Inflammatory macrophage (primary cell): Measurements from ENCODE around the gene OGT.
A peak's percentile ranks its signal among the peaks of the same experiment; 100 is the strongest.
"Not testable (repeated sequence)": the region's sequence is repeated elsewhere in the genome, so short reads cannot be mapped to it uniquely, and the experiment has no call there.

Experiments used
- DNase-seq, 2 donors: peaks; one replicate each; pipeline ENCODE4 v3.0.0-alpha.2; 2020 to 2022

Gene OGT

DNA sequence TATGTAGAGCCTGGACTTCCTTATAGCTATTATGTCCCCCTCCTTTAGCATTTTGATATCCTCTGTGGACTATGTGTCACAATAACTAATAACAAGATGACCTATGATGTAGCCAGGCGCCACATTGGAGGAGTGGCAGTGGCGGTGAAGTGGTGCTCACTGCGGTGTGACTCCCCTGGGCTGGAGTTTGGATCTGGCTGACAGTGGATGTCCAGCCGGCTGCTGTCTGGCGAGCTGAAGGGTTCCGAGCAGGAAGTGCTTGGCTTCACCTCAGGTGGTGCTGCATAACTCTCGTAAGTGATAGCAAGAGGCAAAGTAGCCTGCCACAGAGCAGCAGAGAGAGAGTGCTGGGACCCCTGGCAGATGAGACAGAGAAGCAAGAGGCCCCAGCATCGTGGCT is 60.3 kb downstream of the OGT start:
- not testable (repeated sequence) for DNase-seq

DNA sequence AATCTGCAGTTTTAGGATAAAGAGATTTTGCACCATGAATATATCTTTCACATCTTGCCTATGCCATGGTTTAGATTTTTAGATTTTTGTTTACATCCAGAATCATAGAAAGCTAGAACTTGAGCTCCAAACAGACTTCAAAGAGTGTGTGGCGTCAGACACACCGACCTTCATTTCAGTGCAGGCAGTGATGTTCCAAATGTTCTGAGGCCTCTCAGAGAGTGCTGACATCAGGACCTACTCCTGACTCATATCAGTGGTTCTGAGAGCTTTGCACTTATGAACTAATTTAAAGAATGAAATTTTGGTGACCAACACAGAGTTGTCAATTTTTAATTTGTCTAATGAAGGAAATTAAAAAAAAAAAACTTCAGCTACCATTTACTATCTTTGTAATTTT is 67.1 kb downstream of the OGT start:
- DNase-seq: no peak

DNA sequence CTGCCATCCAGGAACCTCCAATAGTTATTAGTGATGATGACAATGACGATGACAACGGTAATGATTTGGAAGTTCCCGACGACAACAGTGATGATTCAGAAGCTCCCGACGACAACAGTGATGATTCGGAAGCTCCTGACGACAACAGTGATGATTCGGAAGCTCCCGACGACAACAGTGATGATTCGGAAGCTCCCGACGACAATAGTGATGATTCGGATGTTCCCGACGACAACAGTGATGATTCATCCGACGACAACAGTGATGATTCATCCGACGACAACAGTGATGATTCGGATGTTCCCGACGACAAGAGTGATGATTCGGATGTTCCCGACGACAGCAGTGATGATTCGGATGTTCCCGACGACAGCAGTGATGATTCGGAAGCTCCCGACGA is 70.7 kb downstream of the OGT start:
- no peak for DNase-seq

DNA sequence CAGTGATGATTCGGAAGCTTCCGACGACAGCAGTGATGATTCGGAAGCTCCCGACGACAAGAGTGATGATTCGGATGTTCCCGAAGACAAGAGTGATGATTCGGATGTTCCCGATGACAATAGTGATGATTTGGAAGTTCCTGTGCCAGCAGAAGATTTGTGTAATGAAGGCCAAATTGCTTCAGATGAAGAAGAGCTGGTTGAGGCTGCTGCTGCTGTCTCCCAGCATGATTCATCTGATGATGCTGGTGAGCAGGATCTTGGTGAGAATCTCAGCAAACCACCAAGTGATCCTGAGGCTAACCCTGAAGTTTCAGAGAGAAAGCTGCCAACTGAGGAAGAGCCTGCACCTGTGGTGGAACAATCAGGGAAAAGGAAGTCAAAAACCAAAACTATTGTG is 71.2 kb downstream of the OGT start:
- DNase-seq: no peak

DNA sequence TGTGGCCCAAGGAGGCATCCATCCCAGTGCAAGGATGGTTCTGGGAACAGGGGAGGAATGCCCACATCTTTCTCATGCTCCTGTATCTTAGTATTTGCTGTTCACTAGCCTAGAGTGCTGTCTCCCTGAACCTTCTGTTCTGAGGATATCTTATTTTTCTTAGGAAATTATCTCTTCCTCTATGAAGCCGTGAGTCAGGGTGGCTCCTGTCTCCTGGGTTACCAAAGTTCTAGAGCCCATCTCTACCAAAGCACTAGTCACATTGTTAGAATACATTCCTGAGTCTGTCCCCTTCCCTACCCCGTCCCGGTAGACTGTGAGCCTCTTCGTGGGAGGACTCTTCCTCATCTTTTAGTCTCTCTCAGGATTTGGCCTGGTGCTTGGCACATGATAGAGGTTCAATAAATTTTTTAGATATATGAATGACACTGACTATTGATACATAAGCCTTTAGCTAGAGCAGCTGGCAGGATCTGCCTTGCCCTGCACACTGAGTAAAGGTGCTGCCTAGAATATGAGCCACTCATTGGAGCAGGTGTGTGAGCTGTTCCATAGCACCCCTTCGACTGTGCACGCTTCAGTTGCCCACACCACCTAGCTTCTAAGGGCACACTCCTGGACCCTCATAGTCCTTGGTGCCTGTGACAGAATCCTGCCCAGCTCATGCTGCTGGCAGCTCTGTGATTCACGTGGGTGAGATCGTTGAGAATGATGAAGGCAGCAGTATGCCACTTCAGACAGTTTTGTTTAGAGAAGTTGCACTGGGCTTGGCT is 72.1 kb downstream of the OGT start:
- DNase-seq: no peak

DNA sequence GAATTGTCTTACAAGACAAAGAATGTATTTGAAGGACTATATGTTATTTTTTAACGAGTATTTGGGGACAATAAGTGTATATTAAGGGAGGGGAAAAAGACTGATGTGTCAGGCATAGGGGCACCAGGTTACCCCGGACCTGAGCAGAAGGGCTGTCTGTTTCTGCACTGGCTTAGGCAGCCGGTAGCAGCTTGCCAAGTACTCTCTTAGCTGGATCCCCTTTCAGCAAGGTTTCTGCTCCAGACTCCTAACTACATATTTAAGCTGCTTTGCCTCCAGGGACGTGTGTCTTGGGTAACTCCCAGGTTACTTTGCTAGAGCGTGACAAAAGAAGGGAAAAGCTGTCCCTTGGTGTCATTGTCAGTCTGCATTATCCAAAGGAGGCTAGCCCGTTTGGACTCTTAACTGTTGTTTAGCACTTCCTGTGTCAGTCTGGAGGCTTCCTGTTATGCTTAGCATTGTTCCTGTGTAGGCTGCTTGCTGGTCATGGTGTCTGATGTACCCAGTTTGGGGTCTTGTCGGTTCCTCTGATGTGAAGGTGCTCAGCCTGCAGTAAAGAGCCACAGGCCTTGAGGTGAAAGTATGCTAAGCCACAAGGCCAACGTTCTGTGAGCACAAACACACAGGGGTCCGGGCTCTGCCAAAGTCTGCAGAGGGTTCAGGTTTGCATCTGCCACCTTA is 73.8 kb downstream of the OGT start:
- no peak for DNase-seq

DNA sequence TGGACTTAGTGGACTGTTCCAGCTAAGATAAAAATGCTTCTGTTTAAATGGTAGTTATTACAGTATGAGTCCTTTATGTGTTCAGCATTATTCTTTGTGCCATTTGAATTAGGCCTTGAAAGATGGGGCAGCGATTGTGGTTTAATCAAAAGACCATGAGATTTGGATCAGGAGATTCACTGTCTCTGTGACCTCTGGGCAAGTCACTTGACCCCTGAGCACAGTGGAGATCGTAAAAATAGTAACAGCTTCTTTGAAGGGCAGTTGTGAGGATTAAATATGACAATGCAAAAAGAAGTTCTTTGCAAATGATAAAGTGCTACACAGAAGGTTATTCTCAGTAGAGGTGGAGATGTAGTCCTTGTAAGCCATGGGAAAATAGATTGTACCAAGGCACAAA is 74.6 kb downstream of the OGT start:
- no peak for DNase-seq

DNA sequence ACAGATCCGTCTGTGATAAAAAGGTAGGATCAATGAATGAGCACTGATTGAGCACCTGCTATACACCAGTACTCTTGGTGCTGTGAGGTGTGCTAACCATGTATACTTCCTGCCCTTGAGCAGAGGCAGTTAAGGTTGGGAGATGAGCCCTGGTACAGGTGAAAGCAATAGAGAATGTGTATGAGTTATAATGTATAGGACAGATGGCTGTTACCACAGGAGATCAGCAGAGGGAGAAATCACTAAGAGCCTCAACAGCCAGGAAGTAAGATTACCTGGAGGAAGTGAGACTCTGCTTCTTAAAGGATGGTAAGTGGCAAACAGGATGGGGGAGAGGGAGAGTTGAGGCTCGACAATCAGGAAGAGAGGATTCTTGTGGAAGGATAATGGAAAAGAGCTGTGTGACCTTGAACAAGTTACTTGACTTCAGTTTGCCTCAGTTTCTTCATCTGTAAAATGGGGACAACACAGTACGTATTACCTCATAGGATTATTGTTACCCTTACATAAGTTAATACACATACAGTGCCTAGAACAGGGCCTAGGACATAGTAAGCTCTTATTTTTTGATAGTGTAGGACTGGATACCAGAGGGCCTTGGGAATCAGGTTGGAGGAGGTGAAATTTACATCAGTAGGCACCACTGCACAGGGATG is 76.3 kb downstream of the OGT start:
- DNase-seq: no peak

DNA sequence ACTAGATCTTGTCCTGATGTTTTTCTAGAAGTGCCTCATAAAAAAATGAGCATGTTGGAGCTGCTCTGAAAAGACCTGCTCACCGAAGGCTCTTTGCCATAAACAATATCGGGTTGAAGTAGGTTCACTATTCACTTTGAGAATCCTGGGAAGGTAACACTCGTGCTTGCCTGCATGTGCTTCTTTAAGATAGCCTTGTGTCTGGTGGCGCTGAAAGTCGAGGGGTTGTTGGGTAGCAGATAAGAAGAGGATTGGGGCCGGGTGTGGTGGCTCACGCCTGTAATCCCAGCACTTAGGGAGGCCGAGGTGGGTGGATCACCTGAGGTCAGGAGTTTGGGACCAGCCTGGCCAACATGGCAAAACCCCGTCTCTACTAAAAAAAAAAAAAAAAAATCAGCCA is 78.8 kb downstream of the OGT start:
- not testable (repeated sequence) for DNase-seq

DNA sequence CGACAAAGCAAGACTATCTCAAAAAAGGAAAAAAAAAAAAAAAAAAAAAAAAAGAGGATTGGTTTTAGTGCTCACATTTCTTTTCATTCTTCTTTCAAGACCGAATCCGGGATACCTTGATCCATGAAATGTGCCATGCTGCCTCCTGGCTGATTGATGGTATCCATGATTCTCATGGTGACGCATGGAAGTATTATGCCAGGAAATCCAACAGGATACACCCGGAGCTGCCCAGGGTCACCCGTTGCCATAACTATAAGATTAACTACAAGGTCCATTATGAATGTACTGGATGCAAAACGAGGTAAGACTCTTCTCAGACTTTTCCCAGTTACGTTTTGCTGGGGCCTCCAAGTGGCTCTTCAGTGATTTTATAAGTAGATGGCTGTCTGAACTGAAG is 79.4 kb downstream of the OGT start:
- no peak for DNase-seq

DNA sequence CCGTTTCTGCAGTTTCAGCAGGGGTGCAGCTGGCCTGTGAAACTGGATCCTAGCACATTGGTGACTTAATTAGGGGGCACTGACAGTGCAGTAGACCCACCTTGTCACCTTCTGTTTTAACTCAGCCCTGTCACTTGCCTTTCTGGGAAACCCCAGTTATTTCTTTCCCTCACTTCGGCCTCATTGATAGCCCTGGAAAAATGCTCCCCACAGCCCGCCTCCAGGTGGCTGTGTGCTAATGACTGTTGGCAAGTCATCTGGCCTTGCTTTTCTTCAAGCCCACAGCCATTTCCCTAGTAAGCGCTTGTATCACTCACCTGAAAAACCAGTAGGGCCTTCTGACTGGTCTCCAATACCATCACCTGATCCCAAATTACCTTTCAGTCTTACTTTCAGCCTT is 82.2 kb downstream of the OGT start:
- DNase-seq: no peak

DNA sequence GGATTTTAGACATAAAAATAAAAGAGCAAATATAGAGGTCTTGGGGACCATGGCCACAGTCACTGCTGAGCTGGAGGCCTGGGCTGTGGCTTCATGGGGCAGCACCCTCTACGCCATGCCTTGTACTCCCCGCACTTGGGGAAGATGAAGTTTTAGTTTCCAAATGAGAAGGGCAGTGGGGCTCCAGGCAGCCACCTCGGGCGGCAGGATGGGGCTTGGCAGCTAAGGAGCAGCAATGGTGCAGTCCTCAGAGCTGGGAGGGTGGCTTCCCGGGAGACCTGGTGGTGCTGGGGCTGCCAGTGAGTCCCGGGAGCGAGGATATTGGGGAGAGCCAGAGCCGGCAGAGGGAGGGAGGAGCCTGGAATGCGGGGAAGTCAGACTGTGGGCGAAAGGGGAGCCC is 83.0 kb downstream of the OGT start:
- no peak for DNase-seq

DNA sequence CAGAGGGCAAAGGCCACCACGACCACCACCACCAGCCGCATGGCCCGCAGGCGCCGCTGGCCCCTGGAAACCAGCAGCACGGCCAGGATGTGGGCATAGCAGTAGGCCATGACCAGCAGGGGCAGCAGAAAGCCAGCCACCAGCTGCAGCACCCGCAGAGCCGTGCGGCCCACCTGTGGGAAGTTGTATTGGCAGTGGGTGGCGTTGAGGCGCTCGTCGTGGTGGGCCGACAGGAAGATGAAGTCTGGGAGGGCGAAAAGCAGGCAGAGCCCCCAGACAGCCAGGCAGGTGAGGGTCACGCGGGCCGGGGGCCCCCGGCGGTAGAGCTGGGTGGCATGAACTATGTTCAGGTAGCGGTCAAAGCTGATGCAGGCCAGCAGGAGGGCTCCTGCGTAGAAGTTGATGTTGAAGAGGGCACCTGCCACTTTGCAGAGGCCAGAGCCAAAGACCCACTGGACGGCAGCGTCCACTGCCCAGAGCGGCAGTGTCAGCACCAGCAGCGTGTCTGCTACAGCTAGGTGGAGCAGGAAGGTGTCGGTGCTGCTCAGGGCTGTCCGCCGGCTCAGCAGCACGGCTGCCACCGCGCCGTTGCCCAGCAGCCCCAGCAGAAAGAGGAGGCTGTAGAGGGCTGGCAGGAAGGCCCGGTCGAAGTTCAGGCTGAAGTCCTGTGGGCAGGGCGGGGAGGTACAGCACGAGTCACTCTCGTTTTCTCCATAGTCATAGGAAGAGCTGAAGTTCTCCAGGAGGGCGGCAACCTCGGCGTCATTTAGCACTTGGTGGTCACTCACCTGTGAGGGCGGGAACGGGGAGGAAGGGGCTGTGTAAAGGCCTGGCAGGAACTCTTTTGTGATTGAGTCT is 84.0 kb downstream of the OGT start:
- DNase-seq: no peak

DNA sequence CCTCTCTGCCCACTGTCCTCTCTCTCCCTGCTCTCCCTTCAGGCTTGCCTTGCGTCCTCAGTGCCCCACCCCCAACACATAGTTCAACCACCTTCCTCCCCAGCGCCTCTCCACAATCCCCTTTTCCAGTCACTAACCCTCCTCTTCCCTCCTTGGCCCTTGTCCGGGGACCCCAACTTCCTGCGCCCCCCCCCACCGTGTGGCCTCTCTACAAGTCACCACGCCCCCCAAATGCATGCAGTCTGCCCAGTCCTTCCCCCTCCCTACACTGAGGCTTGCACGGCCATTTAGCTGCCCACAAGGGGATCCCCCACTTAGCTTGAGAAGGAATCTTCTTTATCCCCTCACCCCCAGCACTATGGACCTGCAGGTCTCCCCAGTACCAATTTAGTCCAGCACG is 84.8 kb downstream of the OGT start:
- DNase-seq: no peak

DNA sequence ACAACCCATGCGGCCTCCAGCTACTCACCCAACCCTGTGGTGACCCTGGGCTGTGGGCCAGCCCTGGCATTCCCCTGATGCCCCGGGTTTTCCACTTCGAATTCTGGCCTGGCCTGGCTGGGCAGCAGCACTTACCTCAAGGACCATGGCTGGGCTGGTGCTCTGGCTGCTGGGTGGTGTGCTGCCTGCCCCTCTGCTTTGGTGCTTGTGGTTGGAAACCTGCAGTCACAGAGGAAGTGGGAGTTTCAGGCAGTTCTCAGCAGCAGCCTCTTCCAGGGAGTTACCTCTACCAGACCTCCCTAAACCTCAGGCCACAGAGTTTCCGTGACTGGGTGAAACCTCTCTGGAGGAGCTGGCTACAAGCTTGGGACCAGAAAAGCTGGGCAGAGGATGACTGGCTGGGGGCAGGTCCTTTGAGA is 85.4 kb downstream of the OGT start, which contains the start of gene CXCR3:
TSS of gene CXCR3 (minus strand) at position 209 of the 419 bp plus-strand sequence. CDS start at position 147, 62 bp downstream.
- DNase-seq: peak in 1 of 2 donors; percentile 13

DNA sequence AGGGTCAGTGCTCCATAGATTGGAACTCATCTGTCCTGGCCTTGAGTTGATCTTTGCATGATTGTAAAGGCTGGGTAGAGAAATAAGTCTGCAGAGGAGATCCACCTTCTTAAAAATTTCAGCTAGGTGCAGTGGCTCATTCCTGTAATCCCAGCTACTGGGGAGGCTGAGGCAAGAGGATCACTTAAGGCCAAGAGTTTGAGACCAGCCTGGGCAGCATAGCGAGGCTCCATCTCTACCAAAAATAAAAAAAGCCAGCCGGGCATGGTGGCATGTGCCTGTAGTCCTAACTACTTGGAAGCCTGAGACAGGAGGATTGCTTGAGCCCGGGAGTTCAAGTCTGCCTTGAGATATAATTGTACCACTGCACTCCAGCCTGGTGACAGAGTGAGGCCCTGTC is 85.9 kb downstream of the OGT start:
- DNase-seq: no peak

DNA sequence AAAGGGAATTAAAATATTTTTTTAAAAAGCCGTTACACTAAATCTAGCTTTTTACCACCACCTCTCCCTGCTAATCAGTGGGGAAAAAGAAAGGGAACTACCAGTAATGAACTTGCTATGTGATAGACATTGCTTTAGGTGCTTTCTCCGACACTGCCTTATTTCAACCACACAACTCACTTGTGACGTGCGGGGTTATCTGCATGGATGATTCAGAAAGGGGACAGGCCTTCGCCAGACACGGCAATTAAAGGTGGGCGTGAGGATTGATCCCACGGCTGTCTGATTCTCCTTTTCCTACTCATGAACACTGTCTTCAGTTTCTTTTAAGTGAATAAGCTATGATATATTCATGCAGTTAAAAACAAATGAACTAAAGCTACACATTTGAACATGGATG is 86.3 kb downstream of the OGT start:
- DNase-seq: peak in 1 of 2 donors; percentile 1

DNA sequence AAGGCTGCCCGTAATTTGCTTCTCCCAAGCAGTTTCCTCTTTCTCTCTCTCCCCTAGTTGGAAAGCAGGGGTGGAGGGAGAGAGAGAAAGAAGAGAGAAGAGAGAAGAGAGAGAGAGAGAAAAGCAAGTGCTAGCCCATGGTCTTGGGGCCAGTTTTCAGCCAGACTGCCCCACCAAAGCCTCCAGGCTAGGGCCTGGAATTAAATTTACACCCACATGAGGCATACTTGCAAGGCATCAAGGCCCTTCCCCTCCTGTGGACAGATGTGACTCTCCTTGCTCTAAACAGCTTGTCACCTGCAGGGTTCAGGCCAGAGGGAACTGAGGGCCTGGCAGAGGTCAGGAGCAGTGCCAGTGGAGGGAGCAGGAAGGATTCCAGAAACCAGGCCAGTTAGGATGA is 87.1 kb downstream of the OGT start:
- DNase-seq: no peak

DNA sequence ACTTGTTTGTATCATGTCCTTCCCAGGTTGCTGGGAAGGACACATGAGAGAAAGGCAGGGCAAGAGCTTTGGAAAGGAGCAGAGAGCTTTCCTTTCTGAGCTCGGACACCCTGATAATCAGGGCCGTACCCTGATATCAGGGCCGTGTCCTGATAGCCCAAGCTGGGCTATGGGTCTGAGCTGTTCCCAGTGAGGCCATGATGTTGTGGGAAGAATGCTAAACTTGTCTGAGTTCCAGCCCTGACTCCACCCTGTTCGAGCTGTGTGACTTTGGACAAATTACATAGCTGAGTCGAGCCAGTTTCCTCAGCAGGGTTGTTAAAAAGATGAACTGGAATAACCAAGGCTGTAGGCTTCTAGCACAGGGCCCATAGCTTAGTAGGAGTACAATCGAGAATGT is 88.7 kb downstream of the OGT start:
- DNase-seq: no peak

DNA sequence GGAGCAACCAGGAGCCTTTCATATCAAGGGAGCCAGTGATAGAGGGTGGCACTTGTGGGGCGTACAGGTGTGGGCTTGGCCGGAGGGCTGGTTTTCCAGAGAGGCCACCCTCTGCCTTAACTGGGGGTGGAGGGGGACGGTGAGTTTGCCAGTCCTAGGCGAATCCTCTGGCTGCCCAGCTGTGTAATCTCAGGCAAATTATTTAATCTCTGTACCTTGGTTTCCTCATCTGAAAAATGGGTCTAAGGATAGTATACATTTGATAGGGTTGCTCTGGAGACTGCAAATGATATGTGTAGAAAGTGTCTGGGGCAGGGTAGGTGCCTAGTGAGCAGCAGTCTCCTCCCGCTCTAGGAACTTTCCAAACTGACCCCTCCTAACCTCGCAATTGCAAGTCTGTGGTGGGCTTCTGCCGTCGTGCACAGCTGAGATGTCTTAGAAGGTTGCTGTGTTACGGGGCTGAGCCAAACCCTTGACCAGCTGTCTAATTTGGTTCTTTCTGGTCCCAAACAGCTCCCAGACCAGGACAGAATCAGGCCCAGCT is 89.2 kb downstream of the OGT start:
- DNase-seq: no peak

DNA sequence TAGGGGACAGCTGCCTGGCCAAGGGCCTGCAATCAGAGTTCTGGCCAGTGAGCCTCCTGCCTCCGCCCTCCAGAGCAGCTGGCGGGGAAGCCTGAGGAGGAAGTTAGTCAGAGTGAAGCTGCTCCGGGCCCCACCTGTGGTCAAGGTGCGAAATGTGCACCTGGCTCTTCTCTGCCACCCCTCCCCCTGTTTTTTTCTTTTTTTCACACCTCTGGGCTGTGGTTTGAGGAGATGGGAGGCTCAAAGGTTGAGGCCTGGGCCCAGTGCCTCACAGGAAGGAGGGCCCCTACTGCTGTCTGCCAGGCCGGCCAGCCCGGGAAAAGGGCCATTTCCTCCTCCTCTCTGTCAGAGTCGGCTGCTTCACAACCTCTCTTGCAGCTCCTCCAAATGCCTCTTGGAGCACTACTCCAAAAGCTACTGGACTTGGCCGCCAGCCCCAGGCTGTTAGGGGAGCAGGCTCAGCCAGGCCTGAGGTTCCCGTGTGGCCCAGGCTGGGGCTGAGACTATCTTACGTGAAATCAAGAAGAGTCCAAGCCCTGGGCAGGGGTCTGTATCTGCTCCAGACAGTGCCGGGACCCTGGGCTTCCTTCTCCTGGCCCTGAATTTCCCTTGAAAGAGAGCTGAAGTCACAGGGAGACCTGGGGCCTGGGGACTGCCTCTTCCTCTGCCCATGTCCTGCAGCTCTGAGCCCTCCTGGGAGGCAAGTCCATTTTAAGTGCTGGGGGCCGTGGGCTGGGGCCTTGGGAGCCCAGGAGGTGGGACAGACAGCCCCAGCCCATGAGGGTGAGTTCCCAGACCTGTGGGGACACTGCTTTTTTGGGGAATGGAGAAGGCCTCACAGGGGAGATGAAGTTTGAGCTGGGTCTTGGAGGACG is 89.9 kb downstream of the OGT start:
- peak; percentile 2 to 11 for DNase-seq

DNA sequence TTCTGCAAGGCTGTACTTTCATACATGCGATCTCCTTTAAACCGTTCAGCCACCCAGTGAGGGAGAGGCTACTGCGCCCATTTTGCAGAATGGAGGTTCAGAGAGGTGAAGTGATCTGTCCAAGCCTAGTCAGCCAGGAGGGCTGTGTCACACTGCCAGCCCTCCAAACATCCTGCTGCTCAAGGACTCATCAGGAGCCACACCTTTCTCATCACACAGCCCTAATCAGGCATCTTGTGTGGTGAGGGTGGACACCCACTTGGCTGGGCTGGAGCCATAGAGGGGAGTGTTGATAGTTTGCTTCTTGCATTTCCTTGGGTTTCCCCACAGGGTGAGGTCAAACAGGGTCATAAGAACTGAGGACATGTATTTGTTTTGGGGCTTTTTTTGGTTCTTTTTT is 90.8 kb downstream of the OGT start:
- no peak for DNase-seq
